Heart left ventricle (tissue), 13 donors: ENCODE results near the gene FLYWCH1.

Experiments used
- CTCF ChIP-seq, 12 donors: fragments of 200-600 bp; sonication (generic) in 4 of 12; IDR thresholded peaks; one replicate each; pipeline versions ENCODE4 v1.5.0 to v1.8.0; 2018 to 2022; ENCODE audit warnings: antibody characterized with exemption in 12 of 12, mild to moderate bottlenecking in 5 of 12
- POLR2A ChIP-seq, 2 donors: fragments of 450-650 bp; IDR thresholded peaks; one replicate each; pipeline ENCODE4 v1.6.1; 2017; ENCODE audit warnings: antibody characterized with exemption in 2 of 2, mild to moderate bottlenecking in 2 of 2, moderate library complexity in 2 of 2
- donor health status: ischemic (EF 13 %, LVEDD 7.1; RV severe dilation, severe dysfunction).
- donor health status: DM: no; HTN: yes; CAD: no.
- donor health status: DM: no; HTN: no; CAD: no.
- donor health status: ischemic (EF 25% LVEDD 6.9; RV normal size, moderate dysfunction).
- donor health status: ischemic (EF 25% LVEDD 5.7; RV mildly dilated, moderate dysfunction).
- donor health status: ischemic (EF 35%, LVEDD 5.7; RV mildly dilated, moderate dysfunction).
- donor health status: nonischemic (EF 11% LVEDD 7.7; RV severe dilation, severe dysfunction).
- donor health status: DM: yes; HTN: yes; CAD: no.
- donor health status: PGD.
- donor health status: ischemic (EF 29% LVEDD 5.4; RV normal size, mild dysfunction).
- donor health status: nonischemic (EF 23%, LVEDD 6.1; RV moderate dilation, normal function).

- TF ChIP-seq CTCF (IDR thresholded peaks at IDR 0.05) = no peak
- no peak for TF ChIP-seq POLR2A (IDR thresholded peaks at IDR 0.05)
Measured at GRCh38 chr16:2950773-2951172, 39.0 kb downstream of the FLYWCH1 start.
